LoVo (cell line): ENCODE results near the gene BCAS3.

Source experiments
- DNase-seq: peaks from one replicate; pipeline ENCODE4 v3.0.0-alpha.2; 2016; ENCODE audit warnings: low spot score

The BCAS3 gene

GRCh38 chr17:61411011-61411260 lies 733.3 kb downstream of the BCAS3 start:
- no peak for DNase-seq

- peak; percentile 54 for DNase-seq
These were observed 733.9 kb downstream of the BCAS3 start for GRCh38 chr17:61411261-61412142.

- DNase-seq = peak; percentile 84
These were observed 734.6 kb downstream of the BCAS3 start for GRCh38 chr17:61412143-61412859.

GRCh38 chr17:61412860-61413660 lies 735.4 kb downstream of the BCAS3 start:
- peak; percentile 27 for DNase-seq

GRCh38 chr17:61413661-61414126 lies 736.0 kb downstream of the BCAS3 start:
- no peak for DNase-seq

- no peak for DNase-seq
These were observed 736.7 kb downstream of the BCAS3 start for GRCh38 chr17:61414141-61414935.

- no peak for DNase-seq
These were observed 737.2 kb downstream of the BCAS3 start for GRCh38 chr17:61414936-61415251.

GRCh38 chr17:61415374-61416210 lies 737.9 kb downstream of the BCAS3 start:
- DNase-seq = no peak

- DNase-seq = no peak
These were observed 738.5 kb downstream of the BCAS3 start for GRCh38 chr17:61416211-61416539.

- DNase-seq = peak; percentile 85
These were observed 739.1 kb downstream of the BCAS3 start for GRCh38 chr17:61416540-61417363.

GRCh38 chr17:61418449-61418848 lies 740.8 kb downstream of the BCAS3 start:
- DNase-seq = no peak

- DNase-seq = no peak
These were observed 741.9 kb downstream of the BCAS3 start for GRCh38 chr17:61419496-61420046.

GRCh38 chr17:61420052-61420451 lies 742.4 kb downstream of the BCAS3 start:
- DNase-seq = no peak

GRCh38 chr17:61420745-61421398 lies 743.2 kb downstream of the BCAS3 start:
- no peak for DNase-seq

- DNase-seq = no peak
These were observed 743.8 kb downstream of the BCAS3 start for GRCh38 chr17:61421460-61421859.

GRCh38 chr17:61422116-61422799 lies 744.6 kb downstream of the BCAS3 start:
- no peak for DNase-seq

- no peak for DNase-seq
These were observed 745.2 kb downstream of the BCAS3 start for GRCh38 chr17:61422869-61423268.

- DNase-seq = no peak
These were observed 746.5 kb downstream of the BCAS3 start for GRCh38 chr17:61423967-61424649.
